Measurements from ENCODE around the gene COL27A1. TPM values are rescaled to one million over a fixed set of nuclear protein-coding genes. Genes with fewer than 3 reads are reported as not detected.

The COL27A1 gene
- total RNA-seq, 1 donor from 2014 or later, result 7.4 TPM

DNA sequence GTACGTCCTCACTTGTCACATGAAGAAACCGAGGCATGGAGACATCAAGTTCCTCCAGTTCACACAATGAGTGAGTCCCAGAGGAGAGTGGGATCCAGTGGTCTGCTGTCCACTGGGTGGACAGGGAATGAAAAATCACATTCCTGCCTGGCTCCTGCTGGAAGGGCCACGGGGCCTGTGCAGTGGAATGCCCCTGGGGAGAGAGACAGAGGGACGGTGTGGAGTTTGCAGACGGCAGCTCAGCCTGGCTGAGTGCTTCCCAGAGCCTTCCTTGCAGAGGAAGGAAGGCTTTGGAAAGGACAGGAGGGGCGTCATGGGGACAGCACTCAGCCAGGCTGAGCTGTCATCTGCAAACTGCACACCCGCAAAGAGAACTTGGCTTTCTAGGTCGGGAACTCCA, 74.7 kb downstream of the COL27A1 start:
- Mint-ChIP-seq H3K27me3 (ENCODE audit: insufficient read depth) (no peaks in the 10 kb centered on the region), H3K4me1 (ENCODE audit: low read depth) (no peaks in the 10 kb centered on the region), H3K9me3 (no peaks in the 10 kb centered on the region), H3K36me3 (ENCODE audit: low read depth) (no peaks in the 10 kb centered on the region), H3K27ac (no peak overlapping the region), H3K4me3 (no peak overlapping the region)
- intact Hi-C loops (cut with micrococcal nuclease), result no loop called here
- DNase-seq (ENCODE audit: low spot score), result no peak

DNA sequence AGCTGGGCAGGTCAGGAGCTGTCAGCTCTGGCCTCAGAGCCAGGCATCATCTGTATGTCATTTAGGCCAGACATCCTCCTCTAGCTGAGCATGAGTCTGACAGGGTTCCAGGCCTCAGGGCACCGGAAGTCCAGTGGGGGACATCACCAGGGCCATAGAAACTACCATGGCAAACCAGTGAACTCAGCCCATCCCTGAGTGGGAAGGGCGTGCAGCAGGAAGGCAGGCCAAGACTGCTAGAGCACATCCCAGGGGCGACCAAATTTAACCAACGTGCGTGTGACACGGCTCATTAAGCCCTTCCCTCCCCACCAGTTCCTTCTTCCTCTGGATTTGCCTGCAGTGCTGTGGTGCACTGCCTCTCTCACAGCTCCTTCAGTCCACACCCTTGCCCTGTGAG, 75.9 kb downstream of the COL27A1 start:
- intact Hi-C loops (cut with micrococcal nuclease), result no loop called here
- no peak for DNase-seq (ENCODE audit: low spot score)
- no peaks in the 10 kb centered on the region for H3K9me3 Mint-ChIP-seq
- no peaks in the 10 kb centered on the region for H3K4me1 Mint-ChIP-seq (ENCODE audit: low read depth)
- no peak overlapping the region for H3K4me3 Mint-ChIP-seq
- H3K27me3 Mint-ChIP-seq (ENCODE audit: insufficient read depth), result no peaks in the 10 kb centered on the region
- H3K27ac Mint-ChIP-seq, result no peak overlapping the region
- no peaks in the 10 kb centered on the region for H3K36me3 Mint-ChIP-seq (ENCODE audit: low read depth)

DNA sequence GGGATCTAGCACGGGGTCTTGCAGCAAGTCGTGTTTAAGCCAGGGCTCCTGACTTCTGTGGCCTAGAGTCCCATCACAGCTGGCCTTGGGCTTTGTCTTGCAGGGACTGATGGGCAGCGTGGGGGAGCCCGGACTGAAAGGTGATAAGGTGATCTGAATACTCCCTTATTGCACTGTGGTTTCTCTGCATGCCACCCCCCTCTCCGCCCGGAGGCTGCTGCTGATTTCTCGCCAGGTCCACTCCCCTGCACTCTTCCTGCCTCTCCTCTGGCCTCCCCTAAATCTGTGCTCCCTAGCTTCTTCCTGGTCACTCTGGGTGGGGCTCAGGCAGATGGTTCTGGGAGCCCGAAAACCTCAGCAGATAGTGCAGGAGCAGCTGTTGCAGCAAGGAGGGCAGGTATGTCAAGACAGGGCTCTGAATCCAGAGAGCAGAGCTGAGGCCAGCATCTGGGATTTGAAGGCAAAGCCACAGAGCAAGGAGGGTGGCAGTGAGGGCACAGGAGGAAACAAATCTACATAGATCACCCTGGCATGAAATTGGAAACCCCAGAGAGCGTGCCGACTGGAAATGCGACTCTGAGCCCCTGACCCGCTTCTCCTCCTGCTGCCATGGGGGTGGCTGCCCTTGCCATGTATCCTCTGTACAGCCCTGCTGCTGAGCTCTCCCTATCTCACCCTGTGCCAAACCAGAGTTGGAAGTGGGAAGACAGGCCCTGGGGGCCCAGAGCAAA, 76.5 kb downstream of the COL27A1 start:
- Mint-ChIP-seq H3K27ac (no peak overlapping the region), H3K4me3 (no peak overlapping the region), H3K4me1 (ENCODE audit: low read depth) (no peaks in the 10 kb centered on the region), H3K36me3 (ENCODE audit: low read depth) (no peaks in the 10 kb centered on the region), H3K9me3 (no peaks in the 10 kb centered on the region), H3K27me3 (ENCODE audit: insufficient read depth) (no peaks in the 10 kb centered on the region)
- no peak for DNase-seq (ENCODE audit: low spot score)
- intact Hi-C loops (cut with micrococcal nuclease), result no loop called here

- H3K4me3 Mint-ChIP-seq, result no peak overlapping the region
- H3K4me1 Mint-ChIP-seq (ENCODE audit: low read depth), result no peaks in the 10 kb centered on the region
- no peak overlapping the region for H3K27ac Mint-ChIP-seq
- H3K36me3 Mint-ChIP-seq (ENCODE audit: low read depth), result no peaks in the 10 kb centered on the region
- H3K27me3 Mint-ChIP-seq (ENCODE audit: insufficient read depth), result no peaks in the 10 kb centered on the region
- DNase-seq (ENCODE audit: low spot score), result no peak
- intact Hi-C loops (cut with micrococcal nuclease), result no loop called here
- no peaks in the 10 kb centered on the region for H3K9me3 Mint-ChIP-seq
These were observed 78.3 kb downstream of the COL27A1 start for GRCh38 chr9:114233491-114234185.

- no peaks in the 10 kb centered on the region for H3K36me3 Mint-ChIP-seq (ENCODE audit: low read depth)
- no peak overlapping the region for H3K27ac Mint-ChIP-seq
- no peaks in the 10 kb centered on the region for H3K4me1 Mint-ChIP-seq (ENCODE audit: low read depth)
- no peak overlapping the region for H3K4me3 Mint-ChIP-seq
- intact Hi-C loops (cut with micrococcal nuclease), result no loop called here
- peaks cover 4% of the 10 kb centered on the region for H3K27me3 Mint-ChIP-seq (ENCODE audit: insufficient read depth)
- DNase-seq (ENCODE audit: low spot score), result no peak
- H3K9me3 Mint-ChIP-seq, result no peaks in the 10 kb centered on the region
These were observed 79.8 kb downstream of the COL27A1 start for GRCh38 chr9:114235033-114235661.

- H3K9me3 Mint-ChIP-seq, result no peaks in the 10 kb centered on the region
- peaks cover 4% of the 10 kb centered on the region for H3K27me3 Mint-ChIP-seq (ENCODE audit: insufficient read depth)
- intact Hi-C loops (cut with micrococcal nuclease), result no loop called here
- H3K4me1 Mint-ChIP-seq (ENCODE audit: low read depth), result no peaks in the 10 kb centered on the region
- H3K27ac Mint-ChIP-seq, result no peak overlapping the region
- no peaks in the 10 kb centered on the region for H3K36me3 Mint-ChIP-seq (ENCODE audit: low read depth)
- DNase-seq (ENCODE audit: low spot score), result no peak
- H3K4me3 Mint-ChIP-seq, result no peak overlapping the region
These were observed 81.2 kb downstream of the COL27A1 start for GRCh38 chr9:114236391-114237138.

- no peaks in the 10 kb centered on the region for H3K9me3 Mint-ChIP-seq
- H3K4me3 Mint-ChIP-seq, result no peak overlapping the region
- no peaks in the 10 kb centered on the region for H3K36me3 Mint-ChIP-seq (ENCODE audit: low read depth)
- no peak overlapping the region for H3K27ac Mint-ChIP-seq
- H3K4me1 Mint-ChIP-seq (ENCODE audit: low read depth), result no peaks in the 10 kb centered on the region
- DNase-seq (ENCODE audit: low spot score), result no peak
- intact Hi-C loops (cut with micrococcal nuclease), result no loop called here
- H3K27me3 Mint-ChIP-seq (ENCODE audit: insufficient read depth), result peaks cover 4% of the 10 kb centered on the region
These were observed 81.9 kb downstream of the COL27A1 start for GRCh38 chr9:114237247-114237646.

- Mint-ChIP-seq H3K36me3 (ENCODE audit: low read depth) (no peaks in the 10 kb centered on the region), H3K27me3 (ENCODE audit: insufficient read depth) (peaks cover 4% of the 10 kb centered on the region), H3K9me3 (no peaks in the 10 kb centered on the region), H3K4me3 (no peak overlapping the region), H3K4me1 (ENCODE audit: low read depth) (no peaks in the 10 kb centered on the region), H3K27ac (no peak overlapping the region)
- intact Hi-C loops (cut with micrococcal nuclease), result no loop called here
- DNase-seq (ENCODE audit: low spot score), result no peak
These were observed 82.4 kb downstream of the COL27A1 start for GRCh38 chr9:114237781-114238180.

- no peak for DNase-seq (ENCODE audit: low spot score)
- Mint-ChIP-seq H3K27ac (no peak overlapping the region), H3K36me3 (ENCODE audit: low read depth) (no peaks in the 10 kb centered on the region), H3K4me3 (no peak overlapping the region), H3K9me3 (no peaks in the 10 kb centered on the region), H3K4me1 (ENCODE audit: low read depth) (no peaks in the 10 kb centered on the region), H3K27me3 (ENCODE audit: insufficient read depth) (peaks cover 4% of the 10 kb centered on the region)
- intact Hi-C loops (cut with micrococcal nuclease), result no loop called here
These were observed 83.1 kb downstream of the COL27A1 start for GRCh38 chr9:114238472-114238871.

GRCh38 chr9:114238891-114239875, 83.8 kb downstream of the COL27A1 start:
- intact Hi-C loops (cut with micrococcal nuclease), result no loop called here
- DNase-seq (ENCODE audit: low spot score), result no peak

GRCh38 chr9:114240216-114240615, 84.9 kb downstream of the COL27A1 start:
- no peaks in the 10 kb centered on the region for H3K36me3 Mint-ChIP-seq (ENCODE audit: low read depth)
- no peak overlapping the region for H3K4me3 Mint-ChIP-seq
- intact Hi-C loops (cut with micrococcal nuclease), result no loop called here
- no peak overlapping the region for H3K27ac Mint-ChIP-seq
- no peaks in the 10 kb centered on the region for H3K4me1 Mint-ChIP-seq (ENCODE audit: low read depth)
- DNase-seq (ENCODE audit: low spot score), result no peak
- H3K27me3 Mint-ChIP-seq (ENCODE audit: insufficient read depth), result peaks cover 4% of the 10 kb centered on the region
- no peaks in the 10 kb centered on the region for H3K9me3 Mint-ChIP-seq

More at GRCh38 chr9:114238891-114239875, 83.8 kb downstream of the COL27A1 start:
- H3K36me3 Mint-ChIP-seq (ENCODE audit: low read depth), result no peaks in the 10 kb centered on the region
- H3K4me1 Mint-ChIP-seq (ENCODE audit: low read depth), result no peaks in the 10 kb centered on the region
- no peaks in the 10 kb centered on the region for H3K9me3 Mint-ChIP-seq
- H3K27me3 Mint-ChIP-seq (ENCODE audit: insufficient read depth), result peaks cover 4% of the 10 kb centered on the region
- H3K4me3 Mint-ChIP-seq, result no peak overlapping the region
- no peak overlapping the region for H3K27ac Mint-ChIP-seq

All from activated T-helper 1 cell treated with anti-CD3 and anti-CD28 coated beads, Interleukin-12 subunit alpha, Interleukin-12 subunit beta, Interleukin-2, Interleukin-4 antibody, amounts not matched to agents 30 ng/mL and 10 ng/mL and 1 ng/mL, durations not matched to agents 14 hours and 24 hours and 36 hours (primary cell).